ENCODE data around the gene OR6C6.
"Not testable (repeated sequence)": the region's sequence is repeated elsewhere in the genome, so short reads cannot be mapped to it uniquely, and the experiment has no call there.

OR6C6 gene

DNA sequence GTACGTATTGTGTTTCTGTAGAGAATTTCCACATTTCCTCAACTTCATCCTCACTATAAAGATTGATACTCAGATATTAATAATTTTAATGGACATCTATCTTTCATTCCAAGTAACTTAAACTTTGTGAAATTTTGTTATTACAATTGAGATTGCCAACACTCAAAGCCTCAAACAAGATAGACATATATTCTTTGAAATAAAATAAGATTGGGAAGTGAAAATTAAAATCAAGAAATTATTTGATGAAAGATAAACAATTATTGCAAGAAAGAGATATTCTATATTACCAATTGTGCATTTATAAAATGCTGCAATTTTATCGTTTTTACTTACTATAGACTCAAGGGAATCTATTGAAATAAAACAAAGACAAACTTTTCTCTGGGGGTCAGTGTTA, at the start of gene OR6C6:
Gene OR6C6 (minus strand): TSS at position 101 of the 400 bp plus-strand sequence. CDS start 1,337 bp downstream, outside the sequence.
- DNase-seq (ENCODE audit: low spot score) (no peak), ATAC-seq (ENCODE audit: low read depth) (no peak)
- TF ChIP-seq, protein P1, sequence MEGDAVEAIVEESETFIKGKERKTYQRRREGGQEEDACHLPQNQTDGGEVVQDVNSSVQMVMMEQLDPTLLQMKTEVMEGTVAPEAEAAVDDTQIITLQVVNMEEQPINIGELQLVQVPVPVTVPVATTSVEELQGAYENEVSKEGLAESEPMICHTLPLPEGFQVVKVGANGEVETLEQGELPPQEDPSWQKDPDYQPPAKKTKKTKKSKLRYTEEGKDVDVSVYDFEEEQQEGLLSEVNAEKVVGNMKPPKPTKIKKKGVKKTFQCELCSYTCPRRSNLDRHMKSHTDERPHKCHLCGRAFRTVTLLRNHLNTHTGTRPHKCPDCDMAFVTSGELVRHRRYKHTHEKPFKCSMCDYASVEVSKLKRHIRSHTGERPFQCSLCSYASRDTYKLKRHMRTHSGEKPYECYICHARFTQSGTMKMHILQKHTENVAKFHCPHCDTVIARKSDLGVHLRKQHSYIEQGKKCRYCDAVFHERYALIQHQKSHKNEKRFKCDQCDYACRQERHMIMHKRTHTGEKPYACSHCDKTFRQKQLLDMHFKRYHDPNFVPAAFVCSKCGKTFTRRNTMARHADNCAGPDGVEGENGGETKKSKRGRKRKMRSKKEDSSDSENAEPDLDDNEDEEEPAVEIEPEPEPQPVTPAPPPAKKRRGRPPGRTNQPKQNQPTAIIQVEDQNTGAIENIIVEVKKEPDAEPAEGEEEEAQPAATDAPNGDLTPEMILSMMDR (IDR thresholded peaks at IDR 0.05; ENCODE audit: poor library complexity, severe bottlenecking): no peak
- Histone ChIP-seq H3K27me3 (ENCODE audit: insufficient read depth, poor library complexity, severe bottlenecking) (peaks cover 25% of the 10 kb centered on the region), H3K4me1 (ENCODE audit: insufficient read depth, poor library complexity, severe bottlenecking) (no peaks in the 10 kb centered on the region), H3K4me3 (ENCODE audit: severe bottlenecking) (no peak within 1 kb of the TSS), H3K27ac (ENCODE audit: poor library complexity, severe bottlenecking) (no peak within 1 kb of the TSS), H3K36me3 (ENCODE audit: low read depth) (no peaks in the 10 kb centered on the region), H3K9me3 (ENCODE audit: severe bottlenecking) (no peaks in the 10 kb centered on the region)

DNA sequence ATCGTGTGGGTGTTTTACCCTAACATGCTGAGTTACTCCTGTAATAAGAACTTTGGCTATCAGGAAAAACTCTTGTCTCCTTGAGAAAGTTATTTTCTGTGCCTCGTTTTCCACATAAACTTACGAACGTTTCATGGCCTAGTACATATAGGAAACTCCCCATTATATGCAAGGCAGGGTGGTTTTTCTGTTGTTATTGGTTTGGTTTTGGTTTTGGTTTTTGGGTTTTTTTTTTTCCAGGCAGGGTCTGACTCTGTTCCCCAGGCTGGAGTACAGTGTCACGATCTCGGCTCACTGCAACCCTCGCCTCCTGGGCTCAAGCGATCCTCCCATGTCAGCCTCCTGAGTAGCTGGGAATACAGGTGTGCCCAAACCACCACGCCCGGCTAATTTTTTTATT, 39.6 kb upstream of the OR6C6 start:
- Histone ChIP-seq H3K4me3 (ENCODE audit: severe bottlenecking) (no peak overlapping the region), H3K27ac (ENCODE audit: poor library complexity, severe bottlenecking) (no peak overlapping the region), H3K4me1 (ENCODE audit: insufficient read depth, poor library complexity, severe bottlenecking) (no peaks in the 10 kb centered on the region), H3K36me3 (ENCODE audit: low read depth) (no peaks in the 10 kb centered on the region), H3K27me3 (ENCODE audit: insufficient read depth, poor library complexity, severe bottlenecking) (peaks cover 28% of the 10 kb centered on the region), H3K9me3 (ENCODE audit: severe bottlenecking) (no peaks in the 10 kb centered on the region)
- ATAC-seq (ENCODE audit: low read depth) (no peak), DNase-seq (ENCODE audit: low spot score) (no peak)
- TF ChIP-seq, protein P1 (IDR thresholded peaks at IDR 0.05; ENCODE audit: poor library complexity, severe bottlenecking): no peak

DNA sequence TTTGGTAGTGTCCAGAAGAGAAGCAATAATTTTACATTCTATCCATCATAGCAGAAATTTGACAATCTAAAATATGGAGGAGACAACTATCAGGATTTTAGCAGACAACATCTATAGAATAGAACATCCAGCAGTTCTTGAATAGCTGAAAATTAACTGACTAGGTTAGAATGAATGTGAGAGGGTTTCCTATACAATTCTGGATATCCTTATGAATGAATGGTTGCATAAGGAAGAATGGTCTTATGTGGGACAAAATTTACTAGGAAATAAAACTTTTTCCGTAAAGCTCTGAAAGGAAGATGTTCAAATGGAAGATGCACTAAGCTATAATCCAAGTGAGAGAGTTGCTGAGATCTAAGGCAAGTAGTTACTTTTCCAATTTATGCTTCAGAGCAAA, 34.1 kb upstream of the OR6C6 start, which contains the start of gene OR6C3:
Gene OR6C3 (plus strand): TSS at position 301 of the 400 bp plus-strand sequence. CDS start 955 bp downstream, outside the sequence.
- ATAC-seq (ENCODE audit: low read depth) (no peak), DNase-seq (ENCODE audit: low spot score) (no peak)
- H3K27ac ChIP-seq (ENCODE audit: poor library complexity, severe bottlenecking): no peak within 1 kb of the TSS
- no peaks in the 10 kb centered on the region for H3K4me1 ChIP-seq (ENCODE audit: insufficient read depth, poor library complexity, severe bottlenecking)
- H3K9me3 ChIP-seq (ENCODE audit: severe bottlenecking): no peaks in the 10 kb centered on the region
- TF ChIP-seq, protein P1 (IDR thresholded peaks at IDR 0.05; ENCODE audit: poor library complexity, severe bottlenecking): no peak
- no peaks in the 10 kb centered on the region for H3K36me3 ChIP-seq (ENCODE audit: low read depth)
- peaks cover 24% of the 10 kb centered on the region for H3K27me3 ChIP-seq (ENCODE audit: insufficient read depth, poor library complexity, severe bottlenecking)
- no peak within 1 kb of the TSS for H3K4me3 ChIP-seq (ENCODE audit: severe bottlenecking)

DNA sequence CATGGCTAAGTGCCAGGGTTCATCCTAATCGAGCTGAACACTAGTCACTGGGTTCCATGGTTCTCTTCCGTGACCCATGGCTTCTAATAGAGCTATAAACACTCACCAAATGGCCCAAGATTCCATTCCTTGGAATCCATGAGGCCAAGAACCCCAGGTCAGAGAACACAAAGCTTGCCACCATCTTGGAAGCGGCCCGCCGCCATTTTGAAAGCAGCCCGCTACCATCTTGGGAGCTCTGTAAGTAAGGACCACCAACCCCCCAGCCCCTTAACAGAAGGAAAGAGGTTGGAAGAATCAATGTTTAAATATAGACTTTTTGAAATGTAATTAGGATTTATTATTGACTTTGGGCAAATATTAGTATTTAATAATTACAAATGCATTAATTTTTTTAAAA, 29.4 kb upstream of the OR6C6 start:
- H3K36me3 ChIP-seq (ENCODE audit: low read depth); H3K4me1 ChIP-seq (ENCODE audit: insufficient read depth, poor library complexity, severe bottlenecking); H3K27ac ChIP-seq (ENCODE audit: poor library complexity, severe bottlenecking); H3K4me3 ChIP-seq (ENCODE audit: severe bottlenecking); DNase-seq (ENCODE audit: low spot score); H3K9me3 ChIP-seq (ENCODE audit: severe bottlenecking); H3K27me3 ChIP-seq (ENCODE audit: insufficient read depth, poor library complexity, severe bottlenecking); ATAC-seq (ENCODE audit: low read depth): not testable (repeated sequence)

DNA sequence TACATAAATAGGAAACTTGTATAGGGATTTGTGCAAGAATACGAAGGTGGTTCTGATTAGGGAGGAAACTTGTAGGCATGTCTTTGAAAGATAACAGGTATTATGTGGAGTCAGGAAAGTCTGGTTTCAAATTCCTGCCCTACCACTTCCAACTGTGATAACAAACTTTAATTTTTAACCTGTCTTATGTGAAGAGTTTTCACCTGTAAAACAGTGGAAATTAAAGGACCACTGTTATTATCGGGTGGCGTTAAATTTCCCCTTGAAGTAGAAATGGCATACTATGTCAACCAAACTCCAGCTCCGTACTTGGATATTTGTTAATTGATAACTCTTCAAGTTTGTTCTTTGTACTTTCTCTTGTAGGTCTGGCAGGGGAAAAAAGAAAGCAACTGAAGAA, 23.8 kb upstream of the OR6C6 start:
- Histone ChIP-seq H3K4me3 (ENCODE audit: severe bottlenecking) (no peak overlapping the region), H3K27me3 (ENCODE audit: insufficient read depth, poor library complexity, severe bottlenecking) (no peaks in the 10 kb centered on the region), H3K4me1 (ENCODE audit: insufficient read depth, poor library complexity, severe bottlenecking) (no peaks in the 10 kb centered on the region), H3K27ac (ENCODE audit: poor library complexity, severe bottlenecking) (no peak overlapping the region), H3K9me3 (ENCODE audit: severe bottlenecking) (no peaks in the 10 kb centered on the region), H3K36me3 (ENCODE audit: low read depth) (no peaks in the 10 kb centered on the region)
- DNase-seq (ENCODE audit: low spot score) (no peak), ATAC-seq (ENCODE audit: low read depth) (no peak)
- TF ChIP-seq, protein P1 (IDR thresholded peaks at IDR 0.05; ENCODE audit: poor library complexity, severe bottlenecking): no peak

All from RWPE2 (cell line).